BLaER1 treated with 17β-estradiol and CSF1 and Interleukin-3, amounts not matched to agents 10 nM and 100 nM (cell line): ENCODE measurements around the gene EIF4G1.

ENCODE experiments used
- H3K27ac ChIP-seq, 11 experiments: shearing (Covaris generic); formaldehyde crosslinking; 2 replicates each; pipeline ENCODE4 v1.8.1; 2022
- H3K27me3 ChIP-seq, 11 experiments: shearing (Covaris generic); formaldehyde crosslinking; 2 replicates each; pipeline ENCODE4 v1.8.1; 2022
- H3K36me3 ChIP-seq, 11 experiments: shearing (Covaris generic); formaldehyde crosslinking; 2 replicates each; pipeline ENCODE4 v1.8.1; 2022
- H3K4me1 ChIP-seq, 10 experiments: shearing (Covaris generic); formaldehyde crosslinking; 2 replicates each; pipeline ENCODE4 v1.8.1; 2022
- H3K4me2 ChIP-seq, 11 experiments: shearing (Covaris generic); formaldehyde crosslinking; 2 replicates each; pipeline ENCODE4 v1.8.1; 2022
- H3K4me3 ChIP-seq, 10 experiments: shearing (Covaris generic); formaldehyde crosslinking; 2 replicates each; pipeline ENCODE4 v1.8.1; 2022
- H3K9ac ChIP-seq, 11 experiments: shearing (Covaris generic); formaldehyde crosslinking; 2 replicates each; pipeline ENCODE4 v1.8.1; 2022
- H3K9me3 ChIP-seq, 11 experiments: shearing (Covaris generic); formaldehyde crosslinking; replicated peaks in 1 of 11; 2 replicates each; pipeline ENCODE4 v1.8.1; 2022
- H4K20me1 ChIP-seq, 11 experiments: shearing (Covaris generic); formaldehyde crosslinking; 2 replicates each; pipeline ENCODE4 v1.8.1; 2022
- Cebpa-rat ChIP-seq, 11 experiments: shearing (Covaris generic); IDR thresholded peaks; 2 replicates each; pipeline ENCODE4 v1.8.1; 2022

Gene EIF4G1

DNA sequence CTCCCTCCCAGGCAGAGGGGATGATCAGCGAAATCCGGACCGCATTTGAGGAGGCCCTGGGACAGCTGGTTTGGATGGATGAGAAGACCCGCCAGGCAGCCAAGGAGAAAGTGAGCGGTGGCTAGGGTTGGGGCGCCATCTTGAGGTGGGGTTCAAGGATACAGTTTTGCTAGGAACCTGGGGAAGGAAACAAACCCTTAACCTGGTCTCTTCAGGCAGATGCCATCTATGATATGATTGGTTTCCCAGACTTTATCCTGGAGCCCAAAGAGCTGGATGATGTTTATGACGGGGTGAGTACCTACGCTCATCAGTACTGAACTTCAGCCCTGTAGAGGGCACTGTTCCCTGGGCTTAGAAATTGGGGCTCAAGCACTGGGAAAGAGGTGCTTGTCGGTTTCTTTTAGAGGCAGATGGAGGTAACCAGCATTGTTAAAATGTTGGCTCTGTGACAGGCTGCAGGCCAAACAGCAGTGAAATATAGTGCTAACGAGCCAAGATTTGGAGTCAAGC lies 24.9 kb upstream of the EIF4G1 start:
- H3K4me2 ChIP-seq, result 0 out of 22 replicates have a peak overlapping the region, but pooled peaks of 1 of the 11 experiments have one; percentile 16

DNA sequence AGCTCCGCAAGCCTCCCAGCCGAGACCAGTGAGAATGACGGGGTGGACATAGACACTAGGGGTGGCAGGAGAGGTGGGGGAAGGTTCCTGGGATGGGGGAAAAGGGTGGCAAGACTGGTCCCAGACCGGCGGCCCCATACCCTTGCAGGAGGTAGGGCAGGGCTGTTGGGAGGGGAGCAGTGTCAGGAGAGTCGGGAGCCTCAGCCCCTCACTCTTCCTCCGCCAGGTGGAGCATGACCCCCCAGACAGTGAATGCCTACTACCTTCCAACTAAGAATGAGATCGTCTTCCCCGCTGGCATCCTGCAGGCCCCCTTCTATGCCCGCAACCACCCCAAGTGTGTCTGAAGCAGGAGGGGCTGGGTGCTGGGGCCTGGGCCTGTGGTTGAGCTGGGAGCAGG lies 24.1 kb upstream of the EIF4G1 start:
- Histone ChIP-seq H3K9me3 (no peaks in the 10 kb centered on the region), H3K36me3 (no peaks in the 10 kb centered on the region), H3K4me1 (no peaks in the 10 kb centered on the region), H3K27ac (no peak overlapping the region), H3K4me2 (no peak overlapping the region), H3K27me3 (no peaks in the 10 kb centered on the region), H3K4me3 (no peak overlapping the region), H3K9ac (no peak overlapping the region), H4K20me1 (no peaks in the 10 kb centered on the region)
- no peak for TF ChIP-seq Cebpa-rat (IDR thresholded peaks at IDR 0.05)

More for the DNA sequence above, 24.9 kb upstream of the EIF4G1 start:
- no peaks in the 10 kb centered on the region for H4K20me1 ChIP-seq
- H3K4me3 ChIP-seq, result no peak overlapping the region
- H3K4me1 ChIP-seq, result no peaks in the 10 kb centered on the region; a peak in 1 of 20 replicates
- no peak overlapping the region for H3K27ac ChIP-seq
- H3K36me3 ChIP-seq, result no peaks in the 10 kb centered on the region
- no peak for TF ChIP-seq Cebpa-rat (IDR thresholded peaks at IDR 0.05)
- H3K9me3 ChIP-seq, result no peaks in the 10 kb centered on the region
- H3K9ac ChIP-seq, result no peak overlapping the region
- no peaks in the 10 kb centered on the region for H3K27me3 ChIP-seq

DNA sequence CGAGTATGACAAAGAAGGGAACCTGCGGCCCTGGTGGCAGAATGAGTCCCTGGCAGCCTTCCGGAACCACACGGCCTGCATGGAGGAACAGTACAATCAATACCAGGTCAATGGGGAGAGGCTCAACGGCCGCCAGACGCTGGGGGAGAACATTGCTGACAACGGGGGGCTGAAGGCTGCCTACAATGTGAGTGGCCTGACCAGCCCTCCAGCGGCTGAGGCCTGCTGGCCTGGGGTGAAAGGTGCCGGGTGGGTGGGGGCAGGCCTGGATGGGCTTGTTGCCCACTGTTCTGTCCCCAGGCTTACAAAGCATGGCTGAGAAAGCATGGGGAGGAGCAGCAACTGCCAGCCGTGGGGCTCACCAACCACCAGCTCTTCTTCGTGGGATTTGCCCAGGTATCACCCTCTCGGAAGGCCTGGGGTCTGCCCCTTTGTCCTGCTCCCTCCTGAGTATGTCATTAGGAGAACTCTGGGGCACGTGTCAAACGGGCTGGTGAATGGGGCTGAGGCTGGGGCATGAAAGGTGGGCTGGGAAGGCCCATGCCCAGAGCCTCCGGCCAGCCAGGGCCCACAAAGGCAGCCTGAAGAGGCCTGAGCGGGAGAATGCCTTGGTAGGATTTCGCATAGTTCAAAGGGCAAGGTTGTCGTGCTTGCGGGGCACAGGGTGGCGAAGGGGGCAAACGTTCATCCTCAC lies 23.2 kb upstream of the EIF4G1 start:
- Histone ChIP-seq H3K36me3 (no peaks in the 10 kb centered on the region), H3K4me2 (no peak overlapping the region), H4K20me1 (no peaks in the 10 kb centered on the region), H3K9me3 (no peaks in the 10 kb centered on the region), H3K9ac (no peak overlapping the region), H3K27ac (no peak overlapping the region), H3K27me3 (no peaks in the 10 kb centered on the region), H3K4me3 (no peak overlapping the region), H3K4me1 (no peaks in the 10 kb centered on the region)
- no peak for TF ChIP-seq Cebpa-rat (IDR thresholded peaks at IDR 0.05)

DNA sequence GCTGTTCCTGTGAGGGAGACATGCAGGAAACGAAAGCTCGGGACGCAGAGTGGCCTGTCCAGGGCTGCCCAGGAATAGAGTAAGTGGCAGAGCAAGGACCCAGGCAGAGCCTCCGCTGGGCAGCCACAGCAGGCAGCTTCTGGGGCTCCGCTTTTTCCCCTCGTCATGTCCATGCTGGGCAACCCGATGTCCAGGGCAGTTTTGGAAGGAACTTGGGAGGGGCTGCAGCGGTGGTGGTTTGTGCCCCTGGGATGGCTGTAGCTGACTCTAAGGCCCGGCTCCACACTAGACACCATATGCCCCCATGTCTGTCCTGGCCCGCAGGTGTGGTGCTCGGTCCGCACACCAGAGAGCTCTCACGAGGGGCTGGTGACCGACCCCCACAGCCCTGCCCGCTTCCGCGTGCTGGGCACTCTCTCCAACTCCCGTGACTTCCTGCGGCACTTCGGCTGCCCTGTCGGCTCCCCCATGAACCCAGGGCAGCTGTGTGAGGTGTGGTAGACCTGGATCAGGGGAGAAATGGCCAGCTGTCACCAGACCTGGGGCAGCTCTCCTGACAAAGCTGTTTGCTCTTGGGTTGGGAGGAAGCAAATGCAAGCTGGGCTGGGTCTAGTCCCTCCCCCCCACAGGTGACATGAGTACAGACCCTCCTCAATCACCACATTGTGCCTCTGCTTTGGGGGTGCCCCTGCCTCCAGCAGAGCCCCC lies 22.5 kb upstream of the EIF4G1 start:
- TF ChIP-seq Cebpa-rat (IDR thresholded peaks at IDR 0.05), result no peak
- H3K27ac ChIP-seq, result no peak overlapping the region
- H3K4me1 ChIP-seq, result no peaks in the 10 kb centered on the region
- no peak overlapping the region for H3K4me3 ChIP-seq
- 0 out of 22 replicates have a peak overlapping the region, but pooled peaks of 1 of the 11 experiments have one; percentile 30 for H3K9ac ChIP-seq
- no peaks in the 10 kb centered on the region for H3K9me3 ChIP-seq
- no peaks in the 10 kb centered on the region for H4K20me1 ChIP-seq
- H3K4me2 ChIP-seq, result no peak overlapping the region
- no peaks in the 10 kb centered on the region for H3K27me3 ChIP-seq
- H3K36me3 ChIP-seq, result no peaks in the 10 kb centered on the region

DNA sequence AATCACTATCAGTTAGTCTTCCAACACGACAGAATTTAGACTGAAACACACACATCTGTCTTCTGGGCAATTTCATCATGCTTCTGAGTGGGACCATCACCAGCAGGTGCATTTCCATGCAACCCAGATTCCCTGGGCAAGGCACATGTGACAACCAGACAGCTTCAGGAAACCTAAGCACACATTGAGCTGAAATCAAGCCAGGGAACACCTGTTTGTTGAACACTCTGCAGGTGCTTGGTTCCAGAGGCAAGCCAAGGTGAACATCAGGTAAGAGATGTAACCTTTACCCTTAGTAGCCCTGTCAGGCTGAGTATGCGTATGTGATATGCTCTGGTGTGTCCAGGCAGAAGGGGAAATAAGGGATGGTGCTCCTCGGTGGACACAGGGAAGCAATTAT lies 18.6 kb upstream of the EIF4G1 start:
- Histone ChIP-seq H3K9me3 (no peaks in the 10 kb centered on the region), H3K27ac (no peak overlapping the region), H3K4me1 (peaks cover 9 to 18% (median 16%) of the 10 kb centered on the region in 10 experiments), H3K4me3 (no peak overlapping the region), H3K4me2 (no peak overlapping the region), H3K27me3 (no peaks in the 10 kb centered on the region), H3K9ac (no peak overlapping the region), H4K20me1 (peaks cover 6 to 16% (median 14%) of the 10 kb centered on the region in 11 experiments; a peak in 18 of 22 replicates), H3K36me3 (peaks cover 2 to 11% (median 8%) of the 10 kb centered on the region in 11 experiments)
- TF ChIP-seq Cebpa-rat (IDR thresholded peaks at IDR 0.05), result no peak

DNA sequence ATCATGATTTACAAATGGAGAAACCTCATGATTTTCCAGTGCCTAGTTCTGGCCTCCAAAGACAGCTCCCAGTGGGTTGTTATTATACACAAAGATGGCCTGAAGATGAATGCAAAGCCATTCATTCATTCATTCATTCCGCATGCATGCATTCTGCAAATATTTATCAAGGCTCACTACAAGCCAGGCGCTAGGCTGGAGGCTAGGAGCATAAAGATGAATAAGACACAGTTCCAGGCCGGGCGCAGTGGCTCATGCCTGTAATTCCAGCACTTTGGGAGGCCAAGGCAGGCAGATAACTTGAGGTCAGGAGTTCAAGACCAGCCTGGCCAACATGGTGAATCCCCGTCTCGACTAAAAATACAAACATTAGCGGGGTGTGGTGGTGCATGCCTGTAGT lies 17.8 kb upstream of the EIF4G1 start:
- Histone ChIP-seq H3K27me3 (no peaks in the 10 kb centered on the region), H4K20me1 (peaks cover 6 to 25% (median 22%) of the 10 kb centered on the region in 11 experiments; a peak in 19 of 22 replicates), H3K9me3 (no peaks in the 10 kb centered on the region), H3K27ac (no peak overlapping the region), H3K9ac (no peak overlapping the region), H3K36me3 (peaks cover 10 to 19% (median 16%) of the 10 kb centered on the region in 11 experiments), H3K4me1 (peaks cover 13 to 24% (median 22%) of the 10 kb centered on the region in 10 experiments), H3K4me3 (no peak overlapping the region), H3K4me2 (no peak overlapping the region)
- TF ChIP-seq Cebpa-rat (IDR thresholded peaks at IDR 0.05), result no peak

DNA sequence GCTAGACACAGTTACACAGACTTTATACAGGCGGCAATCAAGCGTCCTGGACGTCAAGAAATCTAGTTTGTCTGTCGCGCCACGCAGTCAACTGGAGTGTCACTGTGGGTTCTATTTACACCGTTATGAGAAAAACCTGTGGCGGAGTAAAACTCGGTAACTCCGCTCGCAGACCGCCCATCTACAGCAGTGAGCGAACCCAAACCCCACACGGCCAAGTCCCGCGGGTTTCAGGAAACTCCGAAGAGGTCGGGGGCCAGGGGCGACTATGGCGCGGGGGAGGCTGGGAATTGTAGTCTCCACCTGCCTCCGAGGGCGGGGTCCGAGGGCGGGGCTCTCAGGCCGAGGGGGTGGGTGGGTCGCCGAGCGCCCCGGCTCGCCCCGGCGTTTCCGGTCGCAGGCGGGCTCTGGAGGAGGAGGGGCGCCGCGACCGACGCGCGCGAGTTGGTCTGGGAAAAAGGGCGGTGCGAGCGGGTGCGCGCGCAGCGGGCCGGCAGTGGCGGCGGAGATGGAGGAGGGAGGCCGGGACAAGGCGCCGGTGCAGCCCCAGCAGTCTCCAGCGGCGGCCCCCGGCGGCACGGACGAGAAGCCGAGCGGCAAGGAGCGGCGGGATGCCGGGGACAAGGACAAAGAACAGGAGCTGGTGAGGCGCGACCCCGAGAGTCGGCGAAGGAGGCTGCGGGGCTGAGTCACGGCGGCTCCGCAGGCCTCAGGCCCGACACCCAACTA lies 15.5 kb upstream of the EIF4G1 start, which contains the start of gene PSMD2:
PSMD2 (plus strand) TSS at position 483 of the 729 bp plus-strand sequence; CDS start at position 509, 26 bp downstream.
- H3K27ac ChIP-seq, result peak within 1 kb of the TSS; percentile 67 to 93 (median 83)
- peaks cover 34 to 42% (median 39%) of the 10 kb centered on the region in 11 experiments for H3K36me3 ChIP-seq
- H3K4me2 ChIP-seq, result peak within 1 kb of the TSS; percentile 88 to 99 (median 92)
- no peak for TF ChIP-seq Cebpa-rat (IDR thresholded peaks at IDR 0.05)
- H3K9ac ChIP-seq, result peak within 1 kb of the TSS; percentile 82 to 98 (median 93)
- peaks cover 6 to 48% (median 44%) of the 10 kb centered on the region in 11 experiments; a peak in 20 of 22 replicates for H4K20me1 ChIP-seq
- H3K4me3 ChIP-seq, result peak within 1 kb of the TSS; percentile 77 to 98 (median 86)
- H3K27me3 ChIP-seq, result no peaks in the 10 kb centered on the region
- peaks cover 13 to 27% (median 22%) of the 10 kb centered on the region in 10 experiments for H3K4me1 ChIP-seq
- no peaks in the 10 kb centered on the region for H3K9me3 ChIP-seq

DNA sequence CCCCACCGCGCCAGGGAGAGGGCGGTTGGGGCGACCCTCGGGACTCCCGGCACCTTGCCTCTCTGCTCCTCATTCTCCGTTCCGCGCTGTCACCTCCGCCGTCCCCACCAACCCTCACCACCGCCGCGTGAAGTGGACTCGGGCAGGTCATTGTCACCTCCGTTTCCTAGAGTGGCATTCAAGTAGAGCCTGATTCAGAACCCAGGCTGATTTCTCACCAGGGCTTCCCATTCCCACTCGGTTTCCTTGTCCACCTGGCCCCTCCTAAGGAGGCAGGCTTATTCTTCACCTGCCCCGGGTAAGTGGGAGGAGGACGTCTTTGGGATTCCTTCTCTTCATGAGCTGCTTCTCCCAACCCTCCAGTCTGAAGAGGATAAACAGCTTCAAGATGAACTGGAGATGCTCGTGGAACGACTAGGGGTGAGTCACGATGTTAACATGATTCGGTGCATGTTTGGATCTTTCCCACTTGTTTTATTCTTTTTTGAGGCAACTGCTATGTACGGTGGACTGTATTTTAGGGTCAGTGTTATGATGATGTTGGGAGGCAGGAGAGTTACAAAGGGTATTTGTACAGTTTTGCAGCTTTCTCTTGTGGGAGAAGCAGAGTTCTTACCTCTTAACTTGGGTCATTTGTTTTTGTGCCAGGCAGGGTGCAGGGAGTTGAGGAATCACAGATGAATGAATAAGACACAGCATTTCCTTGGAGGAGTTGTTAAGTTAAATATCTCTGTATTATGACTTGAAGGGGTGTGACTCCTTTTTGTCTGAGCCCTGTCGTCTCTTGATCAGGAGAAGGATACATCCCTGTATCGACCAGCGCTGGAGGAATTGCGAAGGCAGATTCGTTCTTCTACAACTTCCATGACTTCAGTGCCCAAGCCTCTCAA lies 14.7 kb upstream of the EIF4G1 start:
- Histone ChIP-seq H4K20me1 (peaks cover 6 to 56% (median 52%) of the 10 kb centered on the region in 11 experiments; a peak in 20 of 22 replicates), H3K9me3 (no peaks in the 10 kb centered on the region), H3K4me2 (peak overlapping the region; percentile 88 to 99 (median 92)), H3K9ac (peak overlapping the region; percentile 82 to 98 (median 93)), H3K4me3 (peak overlapping the region; percentile 77 to 98 (median 86)), H3K27ac (peak overlapping the region; percentile 67 to 93 (median 83)), H3K4me1 (peaks cover 13 to 27% (median 22%) of the 10 kb centered on the region in 10 experiments), H3K36me3 (peaks cover 42 to 50% (median 47%) of the 10 kb centered on the region in 11 experiments), H3K27me3 (no peaks in the 10 kb centered on the region)
- no peak for TF ChIP-seq Cebpa-rat (IDR thresholded peaks at IDR 0.05)
